Lung (tissue), 12 donors: ENCODE results near the gene NAALADL2. TPM values are rescaled to one million over a fixed set of nuclear protein-coding genes. Genes with fewer than 3 reads are reported as not detected.

ENCODE experiments used
- ATAC-seq: fragments of 200-7000 bp; cut with Tn5 transposase; one replicate; pipeline ENCODE4 v1.9.1; 2020; ENCODE audit warnings: moderate number of reproducible peaks; ENCODE audit not compliant: insufficient read depth, low FRiP score
- DNase-seq, 3 donors: peaks; one replicate each; pipeline ENCODE4 v3.0.0-alpha.2; 2013 to 2017
- H3K27ac ChIP-seq, 2 donors: one replicate each; pipeline ENCODE4 v1.5.1; 2013; ENCODE audit warnings: mild to moderate bottlenecking in 2 of 2, moderate library complexity in 2 of 2, control low read depth in 1 of 2, inconsistent platforms in 1 of 2, low read depth in 1 of 2, low read length in 1 of 2
- H3K27me3 ChIP-seq, 3 donors: one replicate each; pipeline ENCODE4 v1.5.1; 2013; ENCODE audit warnings: low read length in 2 of 3; ENCODE audit not compliant: control insufficient read depth in 3 of 3, insufficient read depth in 3 of 3
- H3K36me3 ChIP-seq, 4 donors: one replicate each; pipeline ENCODE4 v1.5.1; 2013; ENCODE audit warnings: low read length in 4 of 4, mild to moderate bottlenecking in 1 of 4, moderate library complexity in 1 of 4; ENCODE audit not compliant: control insufficient read depth in 4 of 4, insufficient read depth in 4 of 4
- H3K4me1 ChIP-seq, 5 donors: one replicate each; pipeline ENCODE4 v1.5.1; 2013; ENCODE audit warnings: low read length in 5 of 5, mild to moderate bottlenecking in 2 of 5, moderate library complexity in 1 of 5; ENCODE audit not compliant: control insufficient read depth in 5 of 5, insufficient read depth in 5 of 5
- H3K4me3 ChIP-seq: one replicate; pipeline ENCODE4 v1.5.1; 2013; ENCODE audit warnings: mild to moderate bottlenecking, control low read depth, moderate library complexity
- H3K9ac ChIP-seq, 2 donors: one replicate each; pipeline ENCODE4 v1.5.1; 2013; ENCODE audit warnings: low read length in 2 of 2, control low read depth in 1 of 2; ENCODE audit not compliant: insufficient read depth in 1 of 2
- H3K9me3 ChIP-seq, 4 donors: one replicate each; pipeline ENCODE4 v1.5.1; 2013; ENCODE audit warnings: low read length in 3 of 4, mild to moderate bottlenecking in 1 of 4, moderate library complexity in 1 of 4; ENCODE audit not compliant: control insufficient read depth in 4 of 4, insufficient read depth in 3 of 4
- CTCF ChIP-seq: IDR thresholded peaks from 2 replicates; pipeline ENCODE4 v1.5.1; 2012; ENCODE audit warnings: mild to moderate bottlenecking; ENCODE audit errors: control extremely low read depth, extremely low read depth
- WGBS, 2 donors: extraction: QIAGEN DNeasy Blood & Tissue Kit; methylation state at CpG; one replicate each; pipeline ENCODE4 v1.1.7; 2013; 5-methylcytosine and 5-hydroxymethylcytosine counted together
- polyA plus RNA-seq, 2 donors: library from polyadenylated mRNA; stranded (reverse); fragments of 200-250 nt; gene quantifications; one replicate each; pipeline ENCODE4 v1.2.1, GENCODE V29; 2013
- total RNA-seq, 2 donors: library from RNA; depleted of rRNA in 1 of 2; stranded (reverse); fragments of >200 nt in 1 of 2; gene quantifications; one replicate each; pipeline ENCODE4 v1.2.1, GENCODE V29; 2014 to 2021
- donor health status: control.
- donor health status: control.
- donor health status: Bipolar disorder and iron deficiency.
- donor health status: healthy.
- donor health status: DM: yes; HTN: yes; CAD: no.

The NAALADL2 gene
- total and polyA plus RNA-seq, 4 donors = 0.49 to 46.7 (median 4.7) TPM

GRCh38 chr3:175704366-175705055 is 845.4 kb downstream of the NAALADL2 start:
- Histone ChIP-seq H3K36me3 (no peaks in the 10 kb centered on the region), H3K27ac (no peak overlapping the region), H3K9me3 (no peaks in the 10 kb centered on the region), H3K4me1 (peaks cover 0 to 2% (median 0%) of the 10 kb centered on the region in 5 donors), H3K4me3 (no peak overlapping the region), H3K27me3 (no peaks in the 10 kb centered on the region), H3K9ac (no peak overlapping the region)
- DNase-seq (no peak), ATAC-seq (no peak)
- 89% methylated on average over 6 of the region's 6 CpGs for WGBS, 2 donors
- no peak for TF ChIP-seq CTCF

GRCh38 chr3:175713268-175713667 is 854.1 kb downstream of the NAALADL2 start:
- Histone ChIP-seq H3K36me3 (no peaks in the 10 kb centered on the region), H3K27ac (no peak overlapping the region), H3K9me3 (no peaks in the 10 kb centered on the region), H3K27me3 (no peaks in the 10 kb centered on the region), H3K9ac (no peak overlapping the region), H3K4me1 (no peaks in the 10 kb centered on the region), H3K4me3 (no peak overlapping the region)
- no peak for TF ChIP-seq CTCF
- ATAC-seq (no peak), DNase-seq (no peak)

GRCh38 chr3:175716446-175716845 is 857.3 kb downstream of the NAALADL2 start:
- no peak for TF ChIP-seq CTCF
- no peaks in the 10 kb centered on the region for H3K9me3 ChIP-seq
- H3K27me3 ChIP-seq = no peaks in the 10 kb centered on the region
- no peak for DNase-seq
- no peaks in the 10 kb centered on the region for H3K36me3 ChIP-seq
- no peaks in the 10 kb centered on the region for H3K4me1 ChIP-seq
- no peak overlapping the region for H3K4me3 ChIP-seq
- no peak for ATAC-seq
- H3K27ac ChIP-seq = no peak overlapping the region
- H3K9ac ChIP-seq = no peak overlapping the region
- WGBS, 2 donors = 92 to 93% methylated on average over 2 of the region's 2 CpGs

DNA sequence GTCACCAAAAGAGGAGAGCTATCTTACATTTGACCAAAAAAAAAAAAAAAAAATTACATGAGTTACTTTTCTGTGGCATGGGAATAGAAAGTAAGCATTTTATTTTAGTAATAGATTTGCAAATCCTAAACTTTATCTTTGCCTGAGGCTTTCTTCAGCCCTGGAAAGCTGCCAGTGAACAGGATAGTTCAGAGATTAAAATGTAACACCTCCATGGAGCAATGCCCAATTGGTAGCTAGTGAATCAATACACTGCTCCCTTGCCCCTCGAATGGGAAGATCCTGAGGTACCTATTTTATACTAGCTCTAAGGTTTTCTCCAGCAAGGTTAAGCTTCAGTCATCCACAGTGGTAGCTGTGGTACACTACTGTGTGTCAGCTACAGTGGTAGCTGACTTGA is 867.1 kb downstream of the NAALADL2 start:
- ATAC-seq (no peak), DNase-seq (no peak)
- H3K9me3 ChIP-seq = peaks cover 0 to 3% (median 0%) of the 10 kb centered on the region in 4 donors
- 65 to 86% methylated on average over 1 of the region's 1 CpG for WGBS, 2 donors
- H3K9ac ChIP-seq = no peak overlapping the region
- peaks cover 0 to 1% (median 0%) of the 10 kb centered on the region in 5 donors for H3K4me1 ChIP-seq
- no peak for TF ChIP-seq CTCF
- no peaks in the 10 kb centered on the region for H3K27me3 ChIP-seq
- no peak overlapping the region for H3K27ac ChIP-seq
- H3K36me3 ChIP-seq = no peaks in the 10 kb centered on the region
- H3K4me3 ChIP-seq = no peak overlapping the region
